Stimulated activated CD8-positive, alpha-beta memory T cell treated with anti-CD3 and anti-CD28 coated beads, Interleukin-15, amount 100 ng/mL, for 48 hours (primary cell): ENCODE results near the gene CAMTA1.

Source experiments
- DNase-seq, 2 donors: peaks; one replicate each; pipeline ENCODE4 v3.0.0-alpha.2; 2020; ENCODE audit warnings: low read depth in 2 of 2

CAMTA1 gene

GRCh38 chr1:7070389-7071029 is 285.3 kb downstream of the CAMTA1 start:
- DNase-seq = peak; percentile 8 to 27

GRCh38 chr1:7076117-7076516 is 290.9 kb downstream of the CAMTA1 start:
- no peak for DNase-seq

GRCh38 chr1:7076572-7076971 is 291.3 kb downstream of the CAMTA1 start:
- no peak for DNase-seq

DNA sequence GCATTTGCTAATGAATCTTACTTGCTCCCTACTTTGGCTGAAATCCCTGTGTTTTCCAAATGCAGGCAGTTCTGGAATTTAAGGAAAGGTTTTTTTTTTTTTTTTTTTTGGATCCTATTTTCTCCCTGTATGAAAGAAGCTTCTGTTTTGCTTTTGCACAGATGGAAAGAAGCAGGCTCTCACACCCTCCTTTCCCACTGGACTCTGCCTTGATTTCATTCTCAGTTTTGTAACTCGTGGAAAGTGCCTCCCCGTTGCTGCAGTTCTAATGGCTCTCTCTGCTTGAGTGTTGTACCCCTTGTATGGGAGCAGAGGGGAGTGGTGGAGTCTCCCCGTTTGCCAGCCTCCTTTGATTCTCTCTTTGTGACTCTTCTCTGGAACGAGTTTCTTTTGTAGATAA is 291.9 kb downstream of the CAMTA1 start:
- DNase-seq = no peak

GRCh38 chr1:7077970-7078369 is 292.7 kb downstream of the CAMTA1 start:
- DNase-seq = no peak

GRCh38 chr1:7079637-7080036 is 294.4 kb downstream of the CAMTA1 start:
- DNase-seq = no peak

GRCh38 chr1:7084232-7084894 is 299.1 kb downstream of the CAMTA1 start:
- no peak for DNase-seq

GRCh38 chr1:7085521-7085920 is 300.3 kb downstream of the CAMTA1 start:
- no peak for DNase-seq

DNA sequence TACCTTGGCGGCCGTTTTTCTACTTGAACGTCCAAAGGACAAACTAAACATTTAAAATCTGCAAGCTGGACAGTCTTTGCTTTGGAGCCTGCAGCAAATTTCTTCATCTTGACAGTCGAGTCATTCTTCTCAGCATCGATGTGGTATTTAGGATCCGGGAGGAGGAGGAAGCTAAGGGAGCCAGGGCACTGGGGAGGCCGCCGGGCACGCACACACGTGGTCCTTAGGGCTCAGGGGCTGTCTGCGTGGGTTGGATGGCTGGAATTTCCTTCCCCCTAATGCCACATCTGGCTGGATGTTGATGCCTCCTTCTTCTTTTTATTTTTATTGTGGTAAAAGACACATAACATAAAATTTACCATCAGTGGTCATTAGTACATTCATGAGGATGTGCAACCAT is 300.9 kb downstream of the CAMTA1 start:
- no peak for DNase-seq

DNA sequence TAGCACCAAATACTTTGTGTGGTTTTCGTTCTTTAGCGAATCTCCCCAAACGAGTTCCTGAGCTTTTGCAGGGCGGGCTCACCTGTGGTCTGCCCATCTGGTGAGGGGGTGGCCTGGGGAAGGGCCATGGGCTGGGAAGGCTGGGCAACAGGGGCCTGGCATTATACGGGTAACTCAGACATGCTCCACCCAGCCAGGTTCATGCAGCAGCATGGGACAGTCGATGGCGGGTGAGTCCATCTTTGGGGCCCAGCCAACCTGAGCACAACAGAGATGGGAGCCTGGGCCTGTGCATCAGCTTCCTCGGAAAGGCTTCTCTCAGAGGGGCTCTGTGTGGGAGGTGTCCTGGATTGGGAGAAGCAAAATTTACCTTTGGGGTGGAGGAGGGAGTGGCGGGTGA is 302.6 kb downstream of the CAMTA1 start:
- no peak for DNase-seq

DNA sequence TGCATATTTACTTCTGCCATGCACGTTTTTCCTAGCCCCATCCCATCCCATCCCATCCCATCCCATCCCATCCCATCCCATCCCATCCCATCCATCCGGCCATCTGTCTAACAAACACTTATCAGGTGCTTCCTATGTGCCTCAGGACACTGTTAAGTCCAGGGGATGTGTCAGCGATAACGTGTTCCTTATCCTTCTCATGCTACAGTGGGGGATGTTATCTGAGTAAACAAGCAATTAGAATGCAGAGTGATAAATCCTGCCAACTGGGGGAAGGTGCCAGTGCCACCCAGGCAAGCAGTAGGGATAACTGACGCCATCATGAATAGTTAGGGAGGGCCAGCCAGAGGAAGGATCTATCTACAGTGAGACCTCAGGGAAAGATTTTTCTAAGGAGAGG is 304.2 kb downstream of the CAMTA1 start:
- no peak for DNase-seq

DNA sequence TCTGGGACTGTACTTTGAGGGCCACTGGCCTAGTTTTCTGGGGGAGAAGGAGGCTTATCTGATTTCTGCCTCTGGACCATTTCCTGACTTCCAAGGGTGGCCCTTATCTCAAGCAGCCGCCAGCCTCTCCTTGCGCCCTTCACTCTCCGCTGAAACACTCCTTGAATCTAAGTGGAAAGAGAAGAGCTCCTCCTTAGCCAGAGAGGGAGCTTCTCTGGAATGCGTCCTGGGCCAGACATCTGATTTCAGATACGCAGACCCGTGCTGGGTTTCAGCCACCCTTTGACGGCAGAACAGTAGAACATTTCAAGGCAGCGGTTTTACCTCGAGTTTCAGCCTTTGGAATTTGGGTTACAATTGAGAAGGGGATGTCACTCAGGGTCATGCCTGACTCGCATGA is 308.0 kb downstream of the CAMTA1 start:
- no peak for DNase-seq

- no peak for DNase-seq
These were observed 308.8 kb downstream of the CAMTA1 start for GRCh38 chr1:7094086-7094485.

- no peak for DNase-seq
These were observed 309.3 kb downstream of the CAMTA1 start for GRCh38 chr1:7094509-7094908.

- no peak for DNase-seq
These were observed 310.2 kb downstream of the CAMTA1 start for GRCh38 chr1:7095343-7095964.

DNA sequence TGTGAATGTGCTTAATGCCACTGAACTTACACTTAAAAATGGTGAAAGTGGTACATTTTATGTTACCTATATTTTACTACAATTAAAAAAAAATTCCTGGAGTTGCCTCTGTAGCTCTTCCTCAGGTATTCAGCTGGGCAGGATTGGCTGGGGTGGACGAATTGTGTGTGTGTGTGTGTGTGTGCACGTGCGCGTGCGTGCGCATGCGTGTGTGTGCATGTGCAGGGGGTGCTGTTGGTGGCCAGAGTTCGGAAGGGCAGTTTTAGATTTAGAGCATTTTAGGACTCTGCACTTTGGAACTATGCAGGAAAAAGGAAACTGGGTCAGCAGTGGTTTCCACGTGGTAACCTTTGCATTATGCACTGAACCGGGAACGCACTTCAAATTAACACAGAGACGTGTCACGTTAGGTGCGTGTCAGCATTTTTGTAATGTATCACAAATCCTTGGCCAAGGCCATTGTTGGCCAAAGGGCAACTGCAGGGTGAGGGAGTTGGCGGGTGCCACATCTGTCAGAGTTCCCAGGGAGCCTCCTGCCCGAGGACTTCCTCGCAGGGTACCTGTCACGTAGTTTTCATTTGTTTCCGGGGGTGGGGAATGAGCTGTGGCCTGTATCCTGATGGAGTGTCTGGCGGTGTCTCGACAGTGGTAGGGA is 312.8 kb downstream of the CAMTA1 start:
- DNase-seq = no peak

GRCh38 chr1:7098641-7099040 is 313.4 kb downstream of the CAMTA1 start:
- no peak for DNase-seq

DNA sequence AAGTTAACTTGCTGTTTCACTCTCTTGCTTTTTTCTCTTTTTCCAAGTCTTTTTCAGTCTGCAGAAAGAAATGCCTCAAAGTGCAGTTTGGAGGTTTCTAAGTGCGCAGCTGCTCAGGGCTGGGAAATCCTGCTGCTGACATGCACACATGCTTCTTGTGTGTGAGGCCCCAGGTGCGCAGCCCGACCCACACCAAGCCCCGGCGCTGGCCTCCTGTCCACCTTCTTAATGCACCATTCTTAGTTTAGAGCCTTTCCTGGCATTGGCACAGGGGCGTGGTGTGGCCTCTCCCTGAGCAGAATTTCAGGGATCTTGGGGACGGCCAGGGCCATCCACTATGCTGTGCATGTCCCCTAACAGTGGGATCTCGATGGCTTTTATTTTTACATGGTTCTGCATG is 315.2 kb downstream of the CAMTA1 start:
- no peak for DNase-seq

DNA sequence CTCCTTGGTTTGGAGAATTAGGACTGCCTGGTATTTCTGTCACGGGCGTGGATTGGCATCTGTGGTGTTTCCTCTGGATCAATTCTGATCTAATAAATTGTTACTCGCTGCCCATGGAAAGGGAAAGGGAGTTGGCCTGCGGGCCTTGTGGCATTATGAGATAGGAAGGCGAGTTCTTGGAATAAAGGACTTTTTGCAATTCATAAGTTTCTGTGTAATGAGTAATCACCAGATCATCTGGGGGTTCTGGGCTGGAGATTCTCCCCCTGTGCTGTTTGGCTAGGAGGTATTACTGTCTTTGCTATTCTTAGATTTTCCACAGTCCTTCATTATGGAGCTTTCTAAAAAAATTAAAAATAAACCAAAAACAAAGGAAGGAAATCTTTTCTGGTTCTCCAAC is 315.9 kb downstream of the CAMTA1 start:
- DNase-seq = no peak

DNA sequence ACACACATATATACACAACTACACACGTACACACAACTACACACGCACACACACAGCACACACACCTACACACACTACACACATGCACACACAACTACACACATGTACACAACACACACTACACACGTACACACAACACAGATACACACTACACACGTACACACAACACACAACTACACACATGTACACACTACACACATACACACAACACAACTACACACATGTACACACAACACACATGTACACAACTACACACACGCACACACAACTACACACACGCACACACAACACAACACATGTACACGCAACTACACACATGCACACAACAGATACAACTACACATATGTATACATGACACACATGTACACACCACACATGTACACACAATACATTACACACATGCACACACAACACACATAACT is 318.1 kb downstream of the CAMTA1 start:
- DNase-seq = no peak

- DNase-seq = no peak
These were observed 318.6 kb downstream of the CAMTA1 start for GRCh38 chr1:7103874-7104273.

- no peak for DNase-seq
These were observed 319.1 kb downstream of the CAMTA1 start for GRCh38 chr1:7104339-7104738.

GRCh38 chr1:7105269-7105668 is 320.0 kb downstream of the CAMTA1 start:
- no peak for DNase-seq
